Ovary (tissue), 9 donors: ENCODE measurements around the gene PPP1R18. TPM values are rescaled to one million over a fixed set of nuclear protein-coding genes. Genes with fewer than 3 reads are reported as not detected.
A peak's percentile ranks its signal among the peaks of the same experiment; 100 is the strongest.

Source experiments
- DNase-seq, 5 donors: peaks; one replicate each; pipeline ENCODE4 v3.0.0-alpha.2; 2019 to 2020
- H3K27ac ChIP-seq, 2 donors: fragments of 200-600 bp; one replicate each; pipeline versions ENCODE4 v1.5.1 to v1.8.0; 2019 to 2022
- H3K27me3 ChIP-seq: fragments of 200-600 bp; one replicate; pipeline ENCODE4 v1.8.0; 2022
- H3K36me3 ChIP-seq: fragments of 200-600 bp; sonication (generic); one replicate; pipeline ENCODE4 v1.5.1; 2019
- H3K4me1 ChIP-seq: one replicate; pipeline ENCODE4 v1.8.1; 2013; ENCODE audit warnings: mild to moderate bottlenecking, moderate library complexity; ENCODE audit not compliant: insufficient read depth
- H3K4me3 ChIP-seq: fragments of 200-600 bp; sonication (generic); one replicate; pipeline ENCODE4 v1.5.1; 2017
- H3K9me3 ChIP-seq, 2 donors: fragments of 200-600 bp in 1 of 2; sonication (generic) in 1 of 2; one replicate each; pipeline versions ENCODE4 v1.5.1 to v1.8.1; 2013 to 2019; ENCODE audit warnings: mild to moderate bottlenecking in 1 of 2, moderate library complexity in 1 of 2
- CTCF ChIP-seq, 3 donors: fragments of 450-650 bp in 2 of 3; fragments of 200-600 bp in 1 of 3; IDR thresholded peaks; one replicate each; pipeline versions ENCODE4 v1.5.1 to v1.8.0; 2016 to 2022; ENCODE audit warnings: antibody characterized with exemption in 3 of 3, mild to moderate bottlenecking in 1 of 3
- EP300 ChIP-seq: sonication (generic); formaldehyde crosslinking; IDR thresholded peaks from one replicate; pipeline ENCODE4 v1.6.1; 2017; ENCODE audit warnings: antibody characterized with exemption
- POLR2A ChIP-seq: fragments of 450-650 bp; IDR thresholded peaks from one replicate; pipeline ENCODE4 v1.6.1; 2017; ENCODE audit warnings: antibody characterized with exemption, mild to moderate bottlenecking, moderate library complexity
- WGBS, 3 donors: extraction: QIAGEN DNeasy Blood & Tissue Kit in 1 of 3; methylation state at CpG; one replicate each; pipeline versions ENCODE4 v1.1.5 to v1.1.7; 2013 to 2017; 5-methylcytosine and 5-hydroxymethylcytosine counted together
- intact Hi-C, 4 donors: fragments of 100-400 bp; cut with DNase I; formaldehyde crosslinking; loops; one replicate each; pipeline versions ENCODE4 v1.11.0 to v1.15.1; 2022 to 2023
- polyA plus RNA-seq, 2 donors: library from polyadenylated mRNA; stranded (reverse); fragments of 200-250 nt in 1 of 2; fragments of 350-450 nt in 1 of 2; fragmentation: Illumina TruSeq in 1 of 2; extraction: RNeasy Lipid Tissue Mini Kit (QIAGEN cat#74804) in 1 of 2; gene quantifications; one replicate each; pipeline ENCODE4 v1.2.3, GENCODE V29; 2013 to 2014
- total RNA-seq, 7 donors: library from RNA; depleted of rRNA in 2 of 7; stranded (reverse); fragments of >200 nt in 2 of 7; fragmentation: NEBNext Ultra II Directional in 3 of 7; extraction: Animal tissue kit (Norgen Biotek cat#: 25700) in 3 of 7; gene quantifications; one replicate each; pipeline versions ENCODE4 v1.1.0 to v1.2.4, GENCODE V29; 2016 to 2023
- donor health status: DM: no; HTN: no; CAD: no; lungs with moderate emphysema.
- donor health status: DM: no; HTN: no; CAD: no.
- donor health status: Bipolar disorder and iron deficiency.
- donor health status: DM: yes; HTN: yes; CAD: no.
- donor health status: DM: no; HTN: no; CAD: no.
- donor health status: DM: yes; HTN: yes; CAD: no.

Gene PPP1R18
- total and polyA plus RNA-seq, 9 donors, result 14.7 to 95.9 (median 56.0) TPM

- TF ChIP-seq EP300, result no peak
- TF ChIP-seq POLR2A, result no peak
- DNase-seq, result no peak
Observed at GRCh38 chr6:30705620-30706019, 19.2 kb upstream of the PPP1R18 start.

GRCh38 chr6:30703821-30704220, 17.4 kb upstream of the PPP1R18 start:
- WGBS, 3 donors, result 93 to 94% (median 94%) methylated on average over 4 of the region's 4 CpGs
- Histone ChIP-seq H3K4me1 (no peaks in the 10 kb centered on the region), H3K27me3 (no peaks in the 10 kb centered on the region), H3K4me3 (no peak overlapping the region), H3K36me3 (no peaks in the 10 kb centered on the region), H3K27ac (no peak overlapping the region), H3K9me3 (no peaks in the 10 kb centered on the region)
- intact Hi-C loops, result no loop called here
- DNase-seq, result peak in 1 of 5 donors; percentile 19
- TF ChIP-seq EP300, result no peak
- no peak for TF ChIP-seq POLR2A
- no peak for TF ChIP-seq CTCF (IDR thresholded peaks at IDR 0.05)

More at GRCh38 chr6:30705620-30706019, 19.2 kb upstream of the PPP1R18 start:
- WGBS, 3 donors, result 89 to 92% (median 90%) methylated on average over 4 of the region's 4 CpGs
- intact Hi-C loops, result no loop called here
- Histone ChIP-seq H3K4me3 (no peak overlapping the region), H3K27me3 (no peaks in the 10 kb centered on the region), H3K9me3 (no peaks in the 10 kb centered on the region), H3K36me3 (no peaks in the 10 kb centered on the region), H3K4me1 (no peaks in the 10 kb centered on the region), H3K27ac (no peak overlapping the region)

- peak in 1 of 5 donors; percentile 23 for DNase-seq
- no peak for TF ChIP-seq EP300
- no peak for TF ChIP-seq CTCF (IDR thresholded peaks at IDR 0.05)
- no peak for TF ChIP-seq POLR2A
- intact Hi-C loops, result no loop called here
- no peaks in the 10 kb centered on the region for H3K36me3 ChIP-seq
- H3K4me3 ChIP-seq, result no peak overlapping the region
- WGBS, 3 donors, result 91 to 96% (median 95%) methylated on average over 10 of the region's 10 CpGs
- H3K27me3 ChIP-seq, result no peaks in the 10 kb centered on the region
- no peaks in the 10 kb centered on the region for H3K9me3 ChIP-seq
- no peaks in the 10 kb centered on the region for H3K4me1 ChIP-seq
- no peak overlapping the region for H3K27ac ChIP-seq
Observed at GRCh38 chr6:30703011-30703410, 16.6 kb upstream of the PPP1R18 start.

GRCh38 chr6:30700340-30700739, 13.9 kb upstream of the PPP1R18 start:
- intact Hi-C loops, result no loop called here
- TF ChIP-seq CTCF (IDR thresholded peaks at IDR 0.05) (no peak), POLR2A (no peak), EP300 (no peak)
- Histone ChIP-seq H3K27me3 (no peaks in the 10 kb centered on the region), H3K4me1 (no peaks in the 10 kb centered on the region), H3K9me3 (no peaks in the 10 kb centered on the region), H3K4me3 (no peak overlapping the region), H3K36me3 (no peaks in the 10 kb centered on the region), H3K27ac (no peak overlapping the region)
- no peak for DNase-seq
- 72 to 78% (median 72%) methylated on average over 4 of the region's 4 CpGs for WGBS, 3 donors

- Histone ChIP-seq H3K36me3 (no peaks in the 10 kb centered on the region), H3K4me1 (peaks cover 3% of the 10 kb centered on the region), H3K27ac (no peak overlapping the region), H3K27me3 (no peaks in the 10 kb centered on the region), H3K9me3 (no peaks in the 10 kb centered on the region), H3K4me3 (no peak overlapping the region)
- DNase-seq, result no peak
- WGBS, 3 donors, result 95 to 97% (median 95%) methylated on average over 5 of the region's 5 CpGs
- TF ChIP-seq POLR2A (no peak), CTCF (IDR thresholded peaks at IDR 0.05) (no peak), EP300 (no peak)
- intact Hi-C loops, result no loop called here
Observed at GRCh38 chr6:30696432-30696831, 10.0 kb upstream of the PPP1R18 start.
